Measurements from ENCODE around the gene WDSUB1.

WDSUB1 gene

DNA sequence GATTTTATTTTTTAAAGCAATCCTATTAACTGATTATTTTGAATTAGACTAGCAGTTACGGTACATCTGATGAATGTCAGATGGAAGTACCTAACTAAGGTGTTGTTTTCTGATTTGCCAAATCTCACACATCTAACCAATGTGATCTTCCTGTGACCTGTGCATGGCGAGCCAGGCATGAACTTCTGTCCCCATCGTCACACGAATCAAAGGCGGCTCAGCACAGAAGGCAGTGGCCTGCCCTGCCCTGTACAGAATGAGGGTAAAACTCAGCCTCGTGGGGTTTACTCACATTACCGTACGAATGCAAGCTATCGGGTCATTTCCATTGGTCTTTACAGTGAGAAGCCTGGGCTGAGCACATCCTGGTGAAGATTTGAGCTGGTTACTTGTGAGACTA, 87.3 kb downstream of the WDSUB1 start:
- DNase-seq (ENCODE audit: low read depth), result no peak

DNA sequence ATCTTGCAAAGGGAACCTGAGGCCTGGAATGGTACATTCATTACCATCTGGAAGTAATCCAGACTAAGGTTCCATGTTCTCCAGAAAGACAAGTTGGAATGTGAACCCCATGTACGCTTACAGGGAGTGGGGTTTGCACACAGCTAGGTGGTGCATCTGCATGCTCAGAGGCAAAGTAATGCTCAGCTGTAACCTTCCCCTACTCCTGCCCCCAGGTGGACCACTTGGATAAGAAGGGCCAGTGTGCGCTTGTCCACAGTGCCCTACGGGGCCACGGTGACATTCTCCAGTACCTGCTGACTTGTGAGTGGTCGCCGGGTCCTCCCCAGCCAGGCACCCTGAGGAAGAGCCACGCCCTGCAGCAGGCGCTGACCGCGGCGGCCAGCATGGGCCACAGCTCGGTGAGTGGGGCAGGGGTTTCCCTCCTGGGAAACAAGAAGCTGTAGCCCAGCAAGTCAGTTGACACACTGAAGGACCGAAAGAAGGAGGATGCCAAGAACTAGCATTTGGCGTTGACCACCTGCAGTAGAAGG, 90.0 kb downstream of the WDSUB1 start:
- no peak for DNase-seq (ENCODE audit: low read depth)

DNA sequence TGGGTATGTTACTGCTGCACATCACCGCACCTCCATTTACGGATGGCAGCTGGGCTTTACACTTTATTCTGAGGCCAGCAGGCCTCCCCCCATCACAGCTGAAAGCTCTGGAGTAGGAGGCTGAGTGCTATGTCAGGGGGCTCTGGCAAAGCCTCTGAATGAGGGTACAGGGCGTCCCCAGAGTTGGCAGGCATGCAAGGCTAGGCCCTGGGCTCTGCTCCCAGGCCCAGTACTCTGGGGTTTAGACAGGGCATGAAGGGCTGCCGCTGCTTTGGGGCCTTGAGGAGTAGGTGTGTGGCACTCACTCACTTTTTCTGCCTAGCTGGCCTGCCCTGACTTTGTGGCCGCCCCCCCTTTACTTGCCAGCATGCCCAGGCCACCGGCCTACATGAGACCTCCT, 90.8 kb downstream of the WDSUB1 start:
- no peak for DNase-seq (ENCODE audit: low read depth)

DNA sequence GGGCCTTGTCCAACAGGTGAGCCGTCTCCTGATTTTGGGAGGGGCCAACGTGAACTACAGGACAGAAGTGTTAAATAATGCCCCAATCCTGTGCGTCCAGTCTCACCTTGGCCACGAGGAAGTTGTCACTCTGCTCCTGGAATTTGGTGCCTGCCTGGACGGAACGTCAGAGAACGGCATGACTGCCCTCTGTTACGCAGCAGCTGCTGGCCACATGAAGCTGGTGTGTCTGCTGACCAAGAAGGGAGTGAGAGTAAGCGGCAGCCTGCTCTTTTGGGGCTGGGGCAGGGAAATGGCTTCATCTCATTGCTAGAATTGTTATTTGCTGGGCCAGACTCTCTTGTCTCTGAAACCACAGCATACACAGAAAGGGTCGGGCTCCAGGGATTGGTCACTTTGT, 92.3 kb downstream of the WDSUB1 start:
- DNase-seq (ENCODE audit: low read depth), result no peak

DNA sequence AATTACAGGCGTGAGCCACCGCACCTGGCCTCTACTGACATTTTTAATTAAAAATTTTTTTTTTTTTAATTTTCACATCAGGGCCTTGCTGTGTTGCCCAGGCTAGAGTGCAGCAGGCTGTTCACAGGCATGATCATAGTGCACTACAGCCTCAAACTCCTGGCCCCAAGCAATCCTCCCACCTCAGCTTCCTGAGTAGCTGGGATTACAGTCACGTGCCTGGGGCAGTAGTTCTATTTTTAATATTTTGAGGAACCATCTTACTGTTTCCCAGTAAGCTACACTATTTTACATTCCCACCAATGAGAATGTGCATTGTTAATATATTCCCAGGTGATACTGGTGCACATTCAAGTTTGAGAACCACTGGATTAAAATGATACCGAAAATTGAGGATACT, 92.7 kb downstream of the WDSUB1 start:
- DNase-seq (ENCODE audit: low read depth), result no peak

DNA sequence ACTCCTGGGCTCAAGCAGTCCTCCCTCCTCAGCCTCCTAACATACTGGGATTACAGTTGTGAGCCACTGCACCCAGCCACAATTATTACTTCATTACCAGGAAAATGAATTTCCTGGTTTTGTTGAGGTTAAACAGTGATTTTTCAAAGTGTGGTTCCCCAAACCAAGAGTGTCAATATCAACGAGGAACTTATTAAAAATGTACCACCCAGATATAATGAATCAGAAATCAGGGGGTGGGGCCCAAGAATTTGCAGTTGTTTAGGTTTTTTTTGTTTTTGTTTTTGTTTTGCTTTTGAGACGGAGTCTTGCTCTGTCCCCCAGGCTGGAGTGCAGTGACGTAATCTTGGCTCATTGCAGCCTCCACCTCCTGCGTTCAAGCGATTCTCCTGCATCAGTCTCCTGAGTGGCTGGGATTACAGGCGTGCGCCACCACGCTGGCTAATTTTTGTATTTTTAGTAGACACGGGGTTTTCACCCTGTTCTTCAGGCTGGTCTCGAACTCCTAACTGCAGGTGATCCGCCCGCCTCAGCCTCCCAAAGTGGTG, 94.1 kb downstream of the WDSUB1 start:
- no peak for DNase-seq (ENCODE audit: low read depth)

DNA sequence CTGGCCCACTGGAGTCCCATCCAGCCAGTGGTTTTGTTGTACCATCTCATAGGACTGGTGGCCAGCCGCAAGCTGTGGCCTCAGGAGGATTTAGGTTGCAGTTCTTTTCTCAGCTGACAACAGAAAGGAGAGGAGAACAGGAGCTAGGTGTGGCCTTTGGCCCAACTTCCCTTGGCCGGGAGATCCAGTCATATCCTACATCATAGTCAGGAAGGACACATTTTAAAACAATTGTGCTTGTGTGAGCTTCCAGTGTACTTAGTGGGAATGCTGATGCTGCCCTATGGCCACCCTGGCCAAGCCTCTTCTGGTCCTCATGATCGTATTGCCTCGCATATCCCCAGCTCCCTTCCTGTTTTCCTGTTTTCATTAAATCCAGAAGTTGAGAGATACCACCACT, 98.1 kb downstream of the WDSUB1 start:
- DNase-seq (ENCODE audit: low read depth), result no peak

DNA sequence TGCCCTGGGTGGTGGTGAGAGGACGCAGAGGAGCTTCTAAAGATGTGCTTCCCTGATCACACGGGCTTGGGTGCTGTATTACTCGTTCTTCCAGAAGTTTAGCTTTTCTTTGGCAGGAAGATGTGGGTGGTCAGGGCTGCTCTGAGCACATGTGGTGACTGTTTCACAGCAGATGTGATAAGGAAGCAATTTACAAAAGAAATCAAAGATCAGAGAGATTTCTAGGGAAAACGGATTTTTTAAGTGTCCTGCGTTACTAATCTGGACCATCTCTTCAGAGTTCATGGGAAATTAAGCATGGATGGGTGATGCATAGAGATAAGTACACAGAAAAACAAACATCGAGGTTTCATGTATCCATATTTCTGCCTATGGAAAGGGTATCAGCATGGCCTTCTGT, 99.4 kb downstream of the WDSUB1 start:
- no peak for DNase-seq (ENCODE audit: low read depth)

DNA sequence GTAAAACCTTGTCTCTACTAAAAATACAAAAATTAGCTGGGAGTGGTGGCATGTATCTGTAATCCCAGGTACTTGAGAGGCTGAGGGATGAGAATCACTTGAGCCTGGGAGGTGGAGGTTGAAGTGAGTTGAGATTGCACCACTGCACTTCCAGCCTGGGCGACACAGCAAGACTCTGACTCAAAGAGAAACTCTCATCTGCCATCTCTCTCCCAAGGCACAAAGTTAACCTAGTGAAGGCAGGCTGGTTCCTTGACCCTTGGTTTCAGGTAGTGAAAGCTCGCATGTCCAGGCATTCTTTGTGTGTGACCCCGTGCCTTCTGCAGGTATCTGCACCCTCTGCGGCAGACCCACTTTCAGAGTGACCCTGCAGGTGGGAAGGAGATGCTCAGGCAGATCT, 100.0 kb downstream of the WDSUB1 start:
- no peak for DNase-seq (ENCODE audit: low read depth)
